ENCODE results near the gene PLA2G4A. TPM values are rescaled to one million over a fixed set of nuclear protein-coding genes. Genes with fewer than 3 reads are reported as not detected.

The PLA2G4A gene
- total and polyA plus RNA-seq, 8 donors = 1.5 to 5.7 (median 2.4) TPM

GRCh38 chr1:187018291-187018690, 189.5 kb downstream of the PLA2G4A start:
- Histone ChIP-seq H3K27ac (no peak overlapping the region), H3K27me3 (no peaks in the 10 kb centered on the region), H3K36me3 (no peaks in the 10 kb centered on the region), H3K9me3 (no peaks in the 10 kb centered on the region), H3K4me3 (no peak overlapping the region), H3K4me1 (no peaks in the 10 kb centered on the region)
- intact Hi-C loops (cut with DNase I) = no loop called here
- FAIRE-seq = no peak
- TF ChIP-seq CTCF (IDR thresholded peaks at IDR 0.05) = no peak
- no peak for ATAC-seq
- no peak for DNase-seq

- WGBS, 2 donors = 77 to 85% methylated on average over 1 of the region's 1 CpG
- Histone ChIP-seq H3K36me3 (no peaks in the 10 kb centered on the region), H3K9me3 (no peaks in the 10 kb centered on the region), H3K4me3 (no peak overlapping the region), H3K27me3 (no peaks in the 10 kb centered on the region), H3K27ac (no peak overlapping the region), H3K4me1 (no peaks in the 10 kb centered on the region)
- no peak for ATAC-seq
- FAIRE-seq = no peak
- no peak for DNase-seq
- no peak for TF ChIP-seq CTCF (IDR thresholded peaks at IDR 0.05)
- intact Hi-C loops (cut with DNase I) = no loop called here
These were observed 198.5 kb downstream of the PLA2G4A start for GRCh38 chr1:187027253-187027652.

- no peak overlapping the region for H3K27ac ChIP-seq
- no peak for FAIRE-seq
- intact Hi-C loops (cut with DNase I) = no loop called here
- no peak for DNase-seq
- no peaks in the 10 kb centered on the region for H3K36me3 ChIP-seq
- H3K4me3 ChIP-seq = no peak overlapping the region
- TF ChIP-seq CTCF (IDR thresholded peaks at IDR 0.05) = no peak
- ATAC-seq = no peak
- H3K4me1 ChIP-seq = no peaks in the 10 kb centered on the region
- H3K9me3 ChIP-seq = no peaks in the 10 kb centered on the region
- WGBS, 2 donors = 75 to 85% methylated on average over 4 of the region's 4 CpGs
- H3K27me3 ChIP-seq = no peaks in the 10 kb centered on the region
These were observed 203.7 kb downstream of the PLA2G4A start for GRCh38 chr1:187032316-187032981.

- FAIRE-seq (no peak), DNase-seq (no peak), ATAC-seq (no peak)
- TF ChIP-seq CTCF (IDR thresholded peaks at IDR 0.05) = no peak
- no peaks in the 10 kb centered on the region for H3K9me3 ChIP-seq
- no peaks in the 10 kb centered on the region for H3K4me1 ChIP-seq
- no peak overlapping the region for H3K4me3 ChIP-seq
- no peaks in the 10 kb centered on the region for H3K36me3 ChIP-seq
- 65 to 80% methylated on average over 4 of the region's 4 CpGs for WGBS, 2 donors
- no peaks in the 10 kb centered on the region for H3K27me3 ChIP-seq
- intact Hi-C loops (cut with DNase I) = no loop called here
- H3K27ac ChIP-seq = no peak overlapping the region
These were observed 204.4 kb downstream of the PLA2G4A start for GRCh38 chr1:187032982-187033692.
